Kidney (tissue), 14 donors: ENCODE data around the gene CEBPG. TPM values are rescaled to one million over a fixed set of nuclear protein-coding genes. Genes with fewer than 3 reads are reported as not detected.

Experiments
- DNase-seq, 5 donors: peaks; one replicate each; pipeline ENCODE4 v3.0.0-alpha.2; 2013 to 2020
- FAIRE-seq: peaks from 2 replicates; lab custom pipeline; 2012; peaks lifted over from hg19 to GRCh38; lab: Jason Lieb, UNC
- H3K27ac ChIP-seq, 2 donors: one replicate each; pipeline ENCODE4 v1.7.0; 2013; ENCODE audit warnings: low read depth in 2 of 2, low read length in 2 of 2, inconsistent platforms in 1 of 2
- H3K27me3 ChIP-seq: one replicate; pipeline ENCODE4 v1.7.1; 2013; ENCODE audit warnings: low read length, inconsistent platforms; ENCODE audit not compliant: control insufficient read depth, insufficient read depth
- H3K36me3 ChIP-seq, 3 donors: one replicate each; pipeline versions ENCODE4 v1.7.0 to v1.7.1; 2013; ENCODE audit warnings: low read length in 3 of 3, control low read depth in 1 of 3, inconsistent platforms in 1 of 3; ENCODE audit not compliant: insufficient read depth in 3 of 3, control insufficient read depth in 2 of 3
- H3K4me1 ChIP-seq, 3 donors: one replicate each; pipeline versions ENCODE4 v1.7.0 to v1.7.1; 2013; ENCODE audit warnings: low read length in 3 of 3, inconsistent platforms in 1 of 3, low read depth in 1 of 3; ENCODE audit not compliant: control insufficient read depth in 2 of 3, insufficient read depth in 2 of 3
- H3K4me3 ChIP-seq, 3 donors: one replicate each; pipeline versions ENCODE4 v1.7.0 to v1.8.1; 2013; ENCODE audit warnings: low read length in 3 of 3, control low read depth in 1 of 3, inconsistent platforms in 1 of 3
- H3K9ac ChIP-seq, 3 donors: one replicate each; pipeline versions ENCODE4 v1.7.0 to v1.7.1; 2013; ENCODE audit warnings: low read length in 3 of 3, control low read depth in 1 of 3, inconsistent platforms in 1 of 3
- H3K9me3 ChIP-seq, 3 donors: one replicate each; pipeline versions ENCODE4 v1.7.0 to v1.7.1; 2013; ENCODE audit warnings: low read length in 3 of 3, control low read depth in 1 of 3, inconsistent platforms in 1 of 3; ENCODE audit not compliant: control insufficient read depth in 2 of 3, insufficient read depth in 1 of 3
- CTCF ChIP-seq: IDR thresholded peaks from 3 replicates; pipeline ENCODE4 v1.5.1; 2012; ENCODE audit warnings: mild to moderate bottlenecking, moderate library complexity, borderline replicate concordance; ENCODE audit not compliant: insufficient read depth; ENCODE audit errors: extremely low read depth
- intact Hi-C: fragments of 100-400 bp; cut with DNase I; formaldehyde crosslinking; loops from one replicate; pipeline ENCODE4 v1.11.1; 2022
- polyA plus RNA-seq: library from polyadenylated mRNA; stranded (reverse); fragments of 350-450 nt; fragmentation: Illumina TruSeq; extraction: RNeasy Lipid Tissue Mini Kit (QIAGEN cat#74804); gene quantifications from one replicate; pipeline ENCODE4 v1.2.3, GENCODE V29; 2014; ENCODE audit warnings: low read depth, low replicate concordance; ENCODE audit not compliant: insufficient read depth
- total RNA-seq: library from RNA; stranded (reverse); fragmentation: NEBNext Ultra II Directional; extraction: Animal tissue kit (Norgen Biotek cat#: 25700); gene quantifications from one replicate; pipeline ENCODE4 v1.2.1, GENCODE V29; 2021
- donor health status: control.
- donor health status: control.
- donor health status: control.
- donor health status: control.
- donor health status: control.
- donor health status: DM: yes; HTN: yes; CAD: no.
- donor health status: Normal renal cell carcinoma (clear cell type).

CEBPG gene
- total and polyA plus RNA-seq, 2 donors from 2014 or later = 13.0 to 22.4 TPM

GRCh38 chr19:33391631-33392249, 18.2 kb downstream of the CEBPG start:
- H3K4me1 ChIP-seq = peaks cover 0 to 59% (median 24%) of the 10 kb centered on the region in 3 donors
- intact Hi-C loops = no loop called here
- no peak overlapping the region for H3K9ac ChIP-seq
- TF ChIP-seq CTCF = no peak
- H3K27me3 ChIP-seq = no peaks in the 10 kb centered on the region
- no peaks in the 10 kb centered on the region for H3K36me3 ChIP-seq
- DNase-seq (peak in 1 of 5 donors; percentile 21), FAIRE-seq (no peak)
- no peak overlapping the region for H3K4me3 ChIP-seq
- no peaks in the 10 kb centered on the region for H3K9me3 ChIP-seq
- H3K27ac ChIP-seq = peak overlapping the region in 1 of 2 donors; percentile 63

- Histone ChIP-seq H3K36me3 (no peaks in the 10 kb centered on the region), H3K4me1 (peaks cover 0 to 65% (median 24%) of the 10 kb centered on the region in 3 donors), H3K27me3 (no peaks in the 10 kb centered on the region), H3K4me3 (no peak overlapping the region), H3K27ac (peak overlapping the region in 1 of 2 donors; percentile 63), H3K9ac (no peak overlapping the region), H3K9me3 (no peaks in the 10 kb centered on the region)
- FAIRE-seq (no peak), DNase-seq (peak; percentile 44 to 85 (median 75))
- no peak for TF ChIP-seq CTCF
- intact Hi-C loops = no loop called here
Observed at GRCh38 chr19:33392341-33393285, 19.1 kb downstream of the CEBPG start.

GRCh38 chr19:33393286-33394005, 19.9 kb downstream of the CEBPG start:
- peaks cover 0 to 68% (median 24%) of the 10 kb centered on the region in 3 donors for H3K4me1 ChIP-seq
- no peak for TF ChIP-seq CTCF
- intact Hi-C loops = no loop called here
- no peak overlapping the region for H3K27ac ChIP-seq
- H3K4me3 ChIP-seq = no peak overlapping the region
- no peaks in the 10 kb centered on the region for H3K36me3 ChIP-seq
- no peak overlapping the region for H3K9ac ChIP-seq
- H3K27me3 ChIP-seq = no peaks in the 10 kb centered on the region
- DNase-seq (peak in 2 of 5 donors; percentile 46 to 75), FAIRE-seq (no peak)
- H3K9me3 ChIP-seq = no peaks in the 10 kb centered on the region
